ENCODE data around the gene ANKS3.

Gene ANKS3

DNA sequence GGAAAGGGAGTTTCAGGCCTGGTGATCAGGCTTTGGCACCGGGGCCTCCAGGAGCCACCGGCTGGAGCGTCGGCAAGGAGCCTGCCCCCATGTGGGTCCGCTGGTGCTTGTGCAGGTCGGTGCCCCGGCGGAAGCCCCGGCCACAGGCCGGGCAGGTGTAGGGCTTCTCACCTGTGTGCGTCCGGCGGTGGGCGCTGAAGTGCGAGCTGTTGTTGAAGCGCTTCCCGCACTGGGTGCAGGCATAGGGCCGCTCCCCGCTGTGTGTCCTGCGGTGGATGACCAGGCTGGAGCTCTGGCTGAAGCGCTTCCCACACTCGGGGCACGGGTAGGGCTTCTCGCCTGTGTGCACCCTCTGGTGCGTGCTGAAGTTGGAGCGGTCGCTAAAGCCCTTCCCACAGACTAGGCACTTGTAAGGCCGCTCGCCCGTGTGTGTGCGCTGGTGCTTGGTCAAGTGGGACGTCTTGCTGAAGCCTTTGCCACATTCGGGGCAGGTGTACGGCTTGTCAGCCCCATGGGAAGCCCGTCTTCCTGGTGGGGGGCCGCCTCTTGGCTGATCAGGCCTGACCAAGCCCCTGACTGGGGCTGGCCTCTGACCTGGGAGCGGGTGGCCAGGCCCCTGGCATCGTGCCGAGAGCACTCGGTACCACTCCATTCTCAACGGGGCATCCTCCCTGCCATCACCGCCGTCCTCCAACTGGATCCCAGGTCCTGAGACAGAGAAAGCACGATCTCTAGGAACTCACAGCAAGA is 18.5 kb upstream of the ANKS3 start:
- TF ChIP-seq, protein P1, sequence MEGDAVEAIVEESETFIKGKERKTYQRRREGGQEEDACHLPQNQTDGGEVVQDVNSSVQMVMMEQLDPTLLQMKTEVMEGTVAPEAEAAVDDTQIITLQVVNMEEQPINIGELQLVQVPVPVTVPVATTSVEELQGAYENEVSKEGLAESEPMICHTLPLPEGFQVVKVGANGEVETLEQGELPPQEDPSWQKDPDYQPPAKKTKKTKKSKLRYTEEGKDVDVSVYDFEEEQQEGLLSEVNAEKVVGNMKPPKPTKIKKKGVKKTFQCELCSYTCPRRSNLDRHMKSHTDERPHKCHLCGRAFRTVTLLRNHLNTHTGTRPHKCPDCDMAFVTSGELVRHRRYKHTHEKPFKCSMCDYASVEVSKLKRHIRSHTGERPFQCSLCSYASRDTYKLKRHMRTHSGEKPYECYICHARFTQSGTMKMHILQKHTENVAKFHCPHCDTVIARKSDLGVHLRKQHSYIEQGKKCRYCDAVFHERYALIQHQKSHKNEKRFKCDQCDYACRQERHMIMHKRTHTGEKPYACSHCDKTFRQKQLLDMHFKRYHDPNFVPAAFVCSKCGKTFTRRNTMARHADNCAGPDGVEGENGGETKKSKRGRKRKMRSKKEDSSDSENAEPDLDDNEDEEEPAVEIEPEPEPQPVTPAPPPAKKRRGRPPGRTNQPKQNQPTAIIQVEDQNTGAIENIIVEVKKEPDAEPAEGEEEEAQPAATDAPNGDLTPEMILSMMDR (IDR thresholded peaks at IDR 0.05), result no peak

DNA sequence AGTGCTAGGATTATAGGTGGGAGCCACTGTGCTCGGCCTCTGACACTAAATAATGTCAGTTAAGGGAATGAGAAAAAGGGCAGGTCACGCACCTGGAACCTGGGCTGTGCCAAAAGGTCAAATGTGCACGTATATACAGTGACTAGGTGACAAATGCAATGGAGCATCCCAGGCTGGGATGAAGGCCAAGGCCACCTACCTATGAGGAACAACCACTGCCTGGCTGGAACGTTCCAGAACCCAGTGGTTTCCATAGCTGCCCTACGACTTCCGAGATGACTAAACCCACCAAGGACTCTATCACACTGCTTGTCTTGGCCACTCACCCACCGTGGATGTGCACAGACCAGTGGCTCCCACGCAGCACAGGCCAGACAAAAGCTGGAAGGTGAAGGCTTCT is 16.8 kb upstream of the ANKS3 start:
- TF ChIP-seq, protein P1 (IDR thresholded peaks at IDR 0.05), result no peak

DNA sequence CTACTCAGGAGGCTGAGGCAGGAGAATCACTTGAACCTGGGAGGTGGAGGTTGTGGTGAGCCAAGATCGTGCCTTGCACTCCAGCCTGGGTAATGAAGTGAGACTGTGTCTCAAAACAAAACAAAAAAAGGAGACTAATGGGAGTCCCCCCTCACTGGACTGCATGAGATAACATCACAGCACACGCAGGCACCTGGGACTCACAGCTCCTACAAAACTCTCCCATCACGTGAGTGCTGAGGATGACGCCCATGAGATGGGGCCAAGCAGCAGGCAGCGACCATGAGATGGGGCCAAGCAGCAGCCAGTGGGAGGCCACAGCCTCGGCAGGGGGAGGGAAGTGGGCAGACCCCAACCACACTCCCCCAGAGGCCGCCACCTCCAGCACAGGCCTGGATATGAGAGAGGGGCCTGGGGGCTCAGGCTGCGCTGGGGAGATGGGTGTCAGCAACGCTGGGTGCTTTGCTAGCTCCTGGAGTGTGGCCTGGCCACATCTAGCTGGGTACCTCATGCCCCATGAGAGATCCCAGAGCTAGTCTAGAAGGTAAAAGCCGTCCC is 15.7 kb upstream of the ANKS3 start:
- TF ChIP-seq, protein P1 (IDR thresholded peaks at IDR 0.05), result no peak

DNA sequence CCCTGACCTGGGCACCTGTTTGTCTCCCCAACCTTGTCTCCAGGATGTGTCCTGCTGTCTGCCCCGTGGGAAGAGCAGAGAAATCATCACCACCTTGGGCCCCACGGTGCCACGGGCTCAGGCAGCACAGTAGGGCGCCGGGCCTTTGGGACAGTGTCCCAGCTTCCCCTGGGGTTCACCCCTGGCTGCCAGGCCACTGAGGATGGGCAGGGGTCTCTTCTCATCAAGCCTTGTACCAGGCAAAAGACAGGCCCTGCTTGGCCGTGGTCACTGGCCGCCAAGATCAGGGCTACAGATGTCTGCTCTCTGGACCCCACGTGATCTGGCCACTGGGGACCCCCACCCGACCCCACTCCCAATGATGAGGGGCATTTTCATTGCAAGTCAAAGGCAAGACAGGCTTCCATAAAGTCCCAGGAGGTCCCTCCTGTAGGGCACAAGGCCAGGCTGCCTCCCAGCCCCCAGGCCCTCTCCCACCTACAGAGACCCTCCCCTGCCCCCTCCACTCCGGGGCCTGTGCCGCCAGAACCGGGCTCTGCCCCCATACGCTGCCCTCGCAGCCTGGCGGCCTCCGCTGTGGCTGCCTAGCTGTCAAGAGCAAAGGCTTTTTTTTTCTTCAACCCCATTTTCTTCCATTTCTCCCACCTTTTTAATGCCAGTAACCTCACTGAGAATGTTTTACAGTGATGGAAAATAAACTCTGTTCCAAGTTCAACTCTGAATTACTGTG is 14.8 kb upstream of the ANKS3 start:
- TF ChIP-seq, protein P1 (IDR thresholded peaks at IDR 0.05), result no peak

DNA sequence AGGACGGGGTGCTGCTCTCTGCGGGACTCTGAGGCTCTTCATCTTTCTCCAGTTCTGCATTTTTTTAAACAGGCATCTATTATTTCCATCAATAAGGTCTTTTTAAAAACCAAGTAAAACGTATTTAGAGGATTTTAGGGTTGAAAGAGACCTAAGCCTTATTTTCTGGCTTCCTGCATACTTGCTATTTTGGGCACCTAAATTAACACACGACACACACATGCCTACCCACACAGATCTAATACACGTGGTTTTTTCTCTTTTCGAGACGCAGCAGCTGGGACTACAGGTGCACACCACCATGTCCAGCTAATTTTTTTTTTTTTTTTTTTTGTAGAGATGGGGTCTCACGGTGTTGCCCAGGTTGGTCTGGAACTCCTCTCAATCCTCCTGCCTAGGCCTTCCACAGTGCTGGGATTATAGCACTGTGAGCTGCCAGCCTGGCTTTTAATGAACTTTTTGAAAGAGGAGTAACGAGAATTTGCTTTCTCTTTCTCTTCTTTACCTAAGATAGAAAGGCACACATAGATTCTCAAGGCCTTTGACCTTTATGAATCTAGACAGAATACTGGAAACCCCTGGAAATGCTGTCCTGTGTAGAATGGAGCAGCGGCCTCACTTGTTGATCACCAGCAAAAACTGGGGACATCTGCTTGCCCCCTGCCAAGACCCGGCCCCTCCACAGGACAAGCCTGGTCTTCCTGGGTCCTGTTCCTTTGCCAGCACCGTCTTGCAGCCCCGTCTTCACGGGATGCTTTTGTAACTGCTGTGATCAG is 14.0 kb upstream of the ANKS3 start:
- TF ChIP-seq, protein P1 (IDR thresholded peaks at IDR 0.05), result no peak

DNA sequence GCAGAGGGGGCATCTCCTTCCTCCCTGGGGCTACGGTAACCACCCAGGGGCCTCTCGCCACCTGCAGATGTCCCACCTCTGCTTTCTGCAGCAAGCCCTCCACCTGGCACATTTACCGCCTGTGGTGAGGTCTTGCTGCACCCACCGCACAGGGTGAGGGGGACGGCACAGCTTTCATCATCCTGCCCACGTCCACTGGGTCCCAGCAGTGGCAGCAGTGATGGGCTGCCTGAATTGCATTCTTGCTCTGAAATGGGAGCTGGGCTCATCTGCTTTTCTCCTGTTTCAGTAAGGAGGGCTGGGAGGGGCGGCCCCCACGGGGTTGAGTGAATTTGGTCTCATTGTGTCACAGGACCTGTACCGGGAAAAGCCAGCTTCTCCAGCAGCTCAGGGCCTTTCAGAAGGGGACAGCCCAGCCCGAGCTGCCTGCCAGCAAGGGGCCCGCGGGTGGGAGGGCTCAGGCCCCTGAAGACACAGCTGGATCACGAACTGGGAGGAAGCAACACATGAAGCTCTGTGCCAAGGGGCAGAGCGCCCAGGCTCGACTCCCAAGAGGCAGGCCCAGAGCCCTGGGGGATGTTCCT is 13.0 kb upstream of the ANKS3 start:
- TF ChIP-seq, protein P1 (IDR thresholded peaks at IDR 0.05), result no peak

DNA sequence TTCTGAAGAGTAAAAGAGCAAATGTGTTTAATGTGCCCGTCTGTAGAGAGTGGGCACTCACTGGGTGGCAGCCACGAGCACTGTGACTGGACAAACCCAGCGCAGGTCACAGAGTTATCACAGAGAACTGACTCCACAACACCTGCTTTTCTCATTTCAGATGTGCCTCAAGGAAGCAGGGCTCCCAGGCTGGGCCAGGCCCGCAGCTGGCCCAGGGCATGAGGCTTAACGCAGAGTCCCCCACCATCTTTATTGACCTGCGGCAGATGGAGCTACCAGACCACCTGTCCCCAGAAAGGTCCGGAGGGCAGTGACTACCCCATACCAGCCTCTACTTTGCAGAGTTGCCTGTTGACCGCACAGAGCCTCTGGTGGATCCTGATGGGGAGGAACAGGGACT is 12.1 kb upstream of the ANKS3 start:
- TF ChIP-seq, protein P1 (IDR thresholded peaks at IDR 0.05), result no peak
